Femur (tissue), 1 donor: Measurements from ENCODE around the gene MRPS12.
A peak's percentile ranks its signal among the peaks of the same experiment; 100 is the strongest.
"Not testable (repeated sequence)": the region's sequence is repeated elsewhere in the genome, so short reads cannot be mapped to it uniquely, and the experiment has no call there.

Experiments
- DNase-seq: peaks from one replicate; pipeline ENCODE4 v3.0.0-alpha.2; 2017

The MRPS12 gene

GRCh38 chr19:38930776-38931520 is at the start of gene MRPS12:
Gene MRPS12 (plus strand): TSS chr19:38930944. CDS start chr19:38931295, 351 bp downstream.
- peak; percentile 99 for DNase-seq

GRCh38 chr19:38883286-38883685 is 47.5 kb upstream of the MRPS12 start:
- DNase-seq = no peak

- not testable (repeated sequence) for DNase-seq
Measured at GRCh38 chr19:38884691-38885090, 46.1 kb upstream of the MRPS12 start.

- no peak for DNase-seq
Measured at GRCh38 chr19:38888876-38889275, 41.9 kb upstream of the MRPS12 start.

GRCh38 chr19:38889803-38890202 is 40.9 kb upstream of the MRPS12 start:
- DNase-seq = no peak

- DNase-seq = no peak
Measured at GRCh38 chr19:38890686-38891085, 40.1 kb upstream of the MRPS12 start.

- no peak for DNase-seq
Measured at GRCh38 chr19:38891771-38892170, 39.0 kb upstream of the MRPS12 start.

- no peak for DNase-seq
Measured at GRCh38 chr19:38892841-38893240, 37.9 kb upstream of the MRPS12 start.

GRCh38 chr19:38893341-38893771 is 37.4 kb upstream of the MRPS12 start:
- no peak for DNase-seq

GRCh38 chr19:38894968-38895367 is 35.8 kb upstream of the MRPS12 start:
- peak; percentile 15 for DNase-seq

- no peak for DNase-seq
Measured at GRCh38 chr19:38898788-38899446, 31.8 kb upstream of the MRPS12 start.

- DNase-seq = peak; percentile 100
Measured at GRCh38 chr19:38899447-38900201, 31.1 kb upstream of the MRPS12 start, which contains the start of the genes NFKBIB and SIRT2. Gene NFKBIB (plus strand): TSS chr19:38899969. CDS start chr19:38900033, 64 bp downstream. Gene SIRT2 (minus strand): TSS chr19:38899618. CDS start chr19:38899521, 97 bp downstream.

GRCh38 chr19:38900202-38900629 is 30.5 kb upstream of the MRPS12 start:
- no peak for DNase-seq

GRCh38 chr19:38900743-38901190 is 30.0 kb upstream of the MRPS12 start:
- no peak for DNase-seq

GRCh38 chr19:38901683-38902082 is 29.1 kb upstream of the MRPS12 start:
- no peak for DNase-seq

- no peak for DNase-seq
Measured at GRCh38 chr19:38904581-38905539, 25.9 kb upstream of the MRPS12 start.

- no peak for DNase-seq
Measured at GRCh38 chr19:38905620-38906019, 25.1 kb upstream of the MRPS12 start.

GRCh38 chr19:38907227-38907626 is 23.5 kb upstream of the MRPS12 start:
- no peak for DNase-seq

- no peak for DNase-seq
Measured at GRCh38 chr19:38907670-38908069, 23.1 kb upstream of the MRPS12 start.

- DNase-seq = no peak
Measured at GRCh38 chr19:38908911-38909310, 21.8 kb upstream of the MRPS12 start.

- DNase-seq = no peak
Measured at GRCh38 chr19:38910488-38910887, 20.3 kb upstream of the MRPS12 start.

- peak; percentile 15 for DNase-seq
Measured at GRCh38 chr19:38911388-38912001, 19.2 kb upstream of the MRPS12 start.
